GM12875 (cell line): Measurements from ENCODE around the gene KRTAP2-4.
"Not testable (repeated sequence)": the region's sequence is repeated elsewhere in the genome, so short reads cannot be mapped to it uniquely, and the experiment has no call there.

ENCODE experiments used
- H3K4me3 ChIP-seq: one replicate; pipeline ENCODE4 v1.5.1; 2011; ENCODE audit warnings: low read depth, low read length, control low read depth
- TF ChIP-seq, protein P1 (sequence below): IDR thresholded peaks from 2 replicates; pipeline ENCODE4 v1.5.1; 2011; ENCODE audit warnings: low read depth, mild to moderate bottlenecking, control low read depth, inconsistent platforms, low read length, moderate library complexity, borderline replicate concordance; ENCODE audit not compliant: insufficient read depth

The KRTAP2-4 gene

DNA sequence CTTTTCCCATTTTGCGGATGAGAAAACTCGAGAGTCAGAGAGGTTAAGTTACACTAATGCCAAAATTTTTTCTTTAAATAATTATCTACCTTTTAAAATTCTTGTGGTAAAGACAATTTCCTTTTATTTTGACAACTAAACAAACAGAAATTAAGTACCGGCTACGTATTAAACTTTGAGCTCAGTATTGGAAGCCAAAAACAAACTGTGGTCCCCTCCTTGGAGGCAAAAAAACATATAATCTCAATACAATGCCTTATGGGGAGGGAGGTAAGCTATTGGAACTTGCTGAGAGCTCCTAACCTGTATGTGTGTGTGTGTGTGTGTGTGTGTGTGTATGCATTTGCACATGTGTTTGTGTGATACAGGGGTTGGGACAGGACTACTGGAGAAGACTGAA lies 2.2 kb downstream of the KRTAP2-4 start:
- H3K4me3 ChIP-seq: no peak overlapping the region
- TF ChIP-seq, protein P1, sequence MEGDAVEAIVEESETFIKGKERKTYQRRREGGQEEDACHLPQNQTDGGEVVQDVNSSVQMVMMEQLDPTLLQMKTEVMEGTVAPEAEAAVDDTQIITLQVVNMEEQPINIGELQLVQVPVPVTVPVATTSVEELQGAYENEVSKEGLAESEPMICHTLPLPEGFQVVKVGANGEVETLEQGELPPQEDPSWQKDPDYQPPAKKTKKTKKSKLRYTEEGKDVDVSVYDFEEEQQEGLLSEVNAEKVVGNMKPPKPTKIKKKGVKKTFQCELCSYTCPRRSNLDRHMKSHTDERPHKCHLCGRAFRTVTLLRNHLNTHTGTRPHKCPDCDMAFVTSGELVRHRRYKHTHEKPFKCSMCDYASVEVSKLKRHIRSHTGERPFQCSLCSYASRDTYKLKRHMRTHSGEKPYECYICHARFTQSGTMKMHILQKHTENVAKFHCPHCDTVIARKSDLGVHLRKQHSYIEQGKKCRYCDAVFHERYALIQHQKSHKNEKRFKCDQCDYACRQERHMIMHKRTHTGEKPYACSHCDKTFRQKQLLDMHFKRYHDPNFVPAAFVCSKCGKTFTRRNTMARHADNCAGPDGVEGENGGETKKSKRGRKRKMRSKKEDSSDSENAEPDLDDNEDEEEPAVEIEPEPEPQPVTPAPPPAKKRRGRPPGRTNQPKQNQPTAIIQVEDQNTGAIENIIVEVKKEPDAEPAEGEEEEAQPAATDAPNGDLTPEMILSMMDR: no peak

DNA sequence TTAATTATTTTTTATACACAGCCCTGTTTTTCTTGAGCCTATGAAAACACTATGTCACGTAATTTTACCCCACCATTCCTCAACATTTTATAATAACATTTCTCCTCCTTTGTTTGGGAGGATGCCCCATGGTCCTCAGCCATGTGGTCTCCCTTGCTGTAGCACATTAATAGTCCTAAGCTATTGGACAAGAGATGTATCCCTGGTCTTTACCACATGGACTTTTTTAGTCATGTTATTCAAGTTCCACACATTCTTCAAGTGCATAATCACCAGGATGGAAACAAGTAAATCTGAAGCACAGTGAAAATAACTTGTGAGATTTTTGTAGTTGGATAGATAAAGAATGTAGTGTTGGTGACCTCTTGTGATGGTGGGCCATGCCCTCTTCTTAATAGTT lies 3.7 kb downstream of the KRTAP2-4 start:
- no peak overlapping the region for H3K4me3 ChIP-seq
- TF ChIP-seq, protein P1: no peak

DNA sequence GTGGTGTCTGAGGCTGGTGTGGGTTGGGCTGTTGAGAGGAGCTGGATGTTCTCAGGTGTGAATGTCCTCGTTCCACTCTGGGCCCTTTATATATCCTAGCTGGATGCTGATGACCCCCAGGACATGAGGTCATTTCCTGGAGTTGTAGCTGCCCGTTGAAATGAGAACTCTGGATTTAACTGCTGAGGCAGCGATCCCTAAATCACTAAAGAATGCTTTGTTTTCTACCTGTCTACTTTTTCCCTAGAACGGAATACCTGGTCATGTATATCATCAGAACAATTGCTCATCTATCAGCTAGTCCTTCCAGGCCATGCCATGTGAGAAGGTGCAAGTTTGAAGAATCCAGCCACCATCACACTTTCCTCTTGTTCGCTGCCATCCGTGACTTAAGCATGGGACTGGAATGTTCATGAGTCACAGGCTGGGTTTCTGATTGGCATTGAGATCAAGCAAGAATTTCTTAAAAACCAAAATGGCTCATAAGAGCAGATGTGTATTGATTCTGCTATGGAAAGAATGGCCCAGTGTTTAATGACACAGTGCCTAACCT lies 5.6 kb downstream of the KRTAP2-4 start, which contains the start of gene KRTAP2-3:
TSS of gene KRTAP2-3 (minus strand) at position 63 of the 553 bp plus-strand sequence. CDS start 64 bp downstream, outside the sequence.
- H3K4me3 ChIP-seq: no peak within 1 kb of the TSS
- TF ChIP-seq, protein P1: no peak

DNA sequence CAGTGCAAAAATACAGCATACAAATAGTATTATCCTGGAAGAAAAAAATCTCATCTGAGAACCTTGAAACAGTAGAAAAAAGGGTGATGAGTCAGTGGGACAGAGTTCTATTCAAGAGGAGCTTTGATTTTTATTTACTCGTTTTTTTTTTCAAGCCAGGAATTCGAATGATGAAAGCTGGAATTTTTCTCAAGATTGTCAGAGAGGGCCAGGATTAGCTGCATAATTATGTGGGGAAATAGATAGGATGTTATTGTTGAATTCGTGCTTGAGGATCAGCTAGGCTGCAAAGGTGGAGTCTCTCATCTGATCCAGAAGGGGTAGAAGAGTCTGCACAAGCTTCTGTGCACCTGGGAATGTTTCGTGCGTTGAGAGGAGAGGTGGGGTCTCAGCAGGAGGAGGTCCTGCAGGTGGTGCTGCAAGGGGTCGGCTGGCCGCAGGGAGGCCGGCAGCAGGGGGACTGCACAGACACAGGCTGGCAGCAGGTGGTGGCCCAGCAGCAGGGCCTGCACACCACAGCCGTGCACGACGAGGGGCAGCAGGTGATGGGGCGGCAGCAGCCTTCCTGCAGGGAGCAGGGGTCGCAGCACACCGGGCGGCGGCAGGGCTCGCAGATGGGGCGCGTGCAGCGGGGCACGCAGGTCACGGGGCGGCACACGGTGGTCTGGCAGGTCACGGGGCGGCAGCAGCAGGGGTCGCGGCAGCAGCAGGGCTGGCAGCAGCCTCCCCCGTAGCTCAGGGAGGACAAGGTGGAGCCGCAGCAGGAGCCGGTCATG lies 6.2 kb downstream of the KRTAP2-4 start:
- H3K4me3 ChIP-seq: not testable (repeated sequence)

DNA sequence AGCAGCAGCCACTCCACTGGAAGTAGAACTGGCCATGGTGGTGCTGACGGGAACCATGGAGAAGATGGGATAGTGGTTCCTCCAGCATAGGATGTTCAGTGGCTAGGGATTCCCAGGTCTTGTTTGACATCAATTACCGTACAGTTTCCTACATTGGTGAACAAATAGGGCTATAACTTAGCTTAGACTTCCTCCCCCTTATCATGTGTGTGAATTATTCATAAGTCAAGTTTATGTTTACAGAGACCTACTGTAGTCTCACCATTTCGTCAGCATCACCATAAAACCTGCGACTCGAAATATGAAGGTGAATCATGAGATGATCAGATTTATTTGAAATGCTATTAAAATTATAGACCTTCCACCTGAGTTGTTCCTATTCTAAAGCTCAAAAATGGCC lies 6.9 kb downstream of the KRTAP2-4 start:
- TF ChIP-seq, protein P1: no peak
- H3K4me3 ChIP-seq: no peak overlapping the region

DNA sequence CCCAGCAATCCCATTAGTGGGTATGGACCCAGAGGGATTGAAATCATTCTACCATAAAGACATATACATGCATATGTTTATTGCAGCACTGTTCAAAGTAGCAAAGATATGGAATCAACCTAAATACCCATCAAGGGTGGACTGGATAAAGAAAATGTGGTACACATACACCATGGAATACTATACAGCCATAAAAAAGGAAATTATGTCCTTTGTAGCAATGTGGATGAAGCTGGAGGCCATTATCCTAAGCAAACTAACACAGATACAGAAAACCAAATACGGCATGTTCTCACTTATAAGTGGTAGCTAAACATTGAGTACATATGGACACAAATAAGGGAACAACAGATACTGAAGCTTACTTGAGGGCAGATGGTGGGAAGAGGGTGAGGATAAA lies 8.1 kb downstream of the KRTAP2-4 start:
- TF ChIP-seq, protein P1: no peak
- no peak overlapping the region for H3K4me3 ChIP-seq

DNA sequence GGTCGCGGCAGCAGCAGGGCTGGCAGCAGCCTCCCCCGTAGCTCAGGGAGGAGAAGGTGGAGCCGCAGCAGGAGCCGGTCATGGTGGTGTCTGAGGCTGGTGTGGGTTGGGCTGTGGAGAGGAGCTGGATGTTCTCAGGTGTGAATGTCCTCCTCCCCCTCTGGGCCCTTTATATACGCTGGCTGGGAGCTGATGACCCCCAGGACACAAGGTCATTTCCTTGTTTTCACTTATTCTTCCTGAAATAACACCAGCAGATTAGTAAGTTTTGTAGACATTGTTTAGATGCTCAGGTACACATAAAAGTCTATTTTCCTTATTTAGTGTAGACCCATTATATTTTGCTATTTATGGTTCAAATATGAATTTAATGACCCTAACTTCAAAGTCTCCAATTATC lies 10.5 kb downstream of the KRTAP2-4 start, which contains the start of gene KRTAP2-2:
TSS of gene KRTAP2-2 (minus strand) at position 101 of the 400 bp plus-strand sequence. CDS start at position 82, 19 bp downstream.
- H3K4me3 ChIP-seq: not testable (repeated sequence)

DNA sequence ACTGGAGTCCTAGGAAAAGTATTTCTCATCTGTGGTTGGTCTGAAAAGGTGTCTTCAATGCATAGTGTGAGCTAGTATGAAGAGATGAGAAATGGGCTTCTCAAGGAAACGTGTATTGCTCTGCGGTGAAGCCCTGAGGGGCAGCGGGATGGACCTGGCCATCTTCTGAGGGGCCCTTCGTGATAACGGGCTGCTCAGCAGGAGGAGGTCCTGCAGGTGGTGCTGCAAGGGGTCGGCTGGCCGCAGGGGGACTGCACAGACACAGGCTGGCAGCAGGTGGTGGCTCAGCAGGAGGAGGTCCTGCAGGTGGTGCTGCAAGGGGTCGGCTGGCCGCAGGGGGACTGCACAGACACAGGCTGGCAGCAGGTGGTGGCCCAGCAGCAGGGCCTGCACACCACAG lies 11.1 kb downstream of the KRTAP2-4 start:
- not testable (repeated sequence) for H3K4me3 ChIP-seq
